HG03108 (cell line): ENCODE results near the gene RPP25.
A peak's percentile ranks its signal among the peaks of the same experiment; 100 is the strongest.

ENCODE experiments used
- ATAC-seq: cut with Tn5 transposase; IDR thresholded peaks from one replicate; pipeline ENCODE4 v1.9.1; 2021; ENCODE audit warnings: moderate library complexity; ENCODE audit not compliant: unreplicated experiment

RPP25 gene

GRCh38 chr15:74956648-74957475, at the start of gene RPP25:
Gene RPP25 (minus strand): TSS chr15:74956772. CDS start chr15:74956583, 189 bp downstream.
- peak; percentile 61 for ATAC-seq

DNA sequence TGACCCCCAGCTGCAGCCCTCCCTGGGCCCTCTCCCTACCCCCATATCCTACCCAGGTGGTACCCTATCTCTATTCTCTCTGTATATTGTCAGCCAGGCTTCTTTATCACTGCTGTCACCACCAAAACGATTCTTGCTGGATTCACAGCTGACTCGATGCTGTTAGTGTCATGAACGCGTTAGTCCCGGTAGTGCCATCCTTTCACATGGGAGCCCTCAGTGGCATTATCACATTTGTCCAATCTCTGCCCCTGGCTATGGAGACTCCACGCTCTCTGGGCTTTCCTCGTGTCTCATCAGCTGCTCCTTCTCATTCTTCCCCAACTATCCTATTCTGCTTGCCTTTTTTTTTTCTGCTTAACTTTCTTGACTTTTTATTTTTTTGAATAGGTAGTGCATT, 45.8 kb upstream of the RPP25 start:
- no peak for ATAC-seq

DNA sequence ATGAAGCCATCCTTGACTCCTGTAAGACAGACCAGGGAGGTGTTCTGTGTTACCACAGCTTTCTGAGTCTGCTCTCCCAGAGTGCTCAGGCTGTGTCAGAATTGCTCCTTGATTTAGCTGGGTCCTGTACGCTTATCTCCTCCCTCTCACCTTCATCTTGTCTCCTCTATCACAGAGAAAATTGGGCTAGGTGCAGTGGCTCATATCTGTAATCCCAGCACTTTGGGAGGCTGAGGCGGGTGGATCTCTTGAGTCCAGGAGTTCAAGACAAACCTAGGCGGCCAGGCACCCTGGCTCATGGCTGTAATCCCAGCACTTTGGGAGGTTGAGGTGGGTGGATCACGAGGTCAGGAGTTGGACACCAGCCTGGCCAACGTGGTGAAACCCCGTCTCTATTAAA, 44.7 kb upstream of the RPP25 start:
- ATAC-seq: no peak

DNA sequence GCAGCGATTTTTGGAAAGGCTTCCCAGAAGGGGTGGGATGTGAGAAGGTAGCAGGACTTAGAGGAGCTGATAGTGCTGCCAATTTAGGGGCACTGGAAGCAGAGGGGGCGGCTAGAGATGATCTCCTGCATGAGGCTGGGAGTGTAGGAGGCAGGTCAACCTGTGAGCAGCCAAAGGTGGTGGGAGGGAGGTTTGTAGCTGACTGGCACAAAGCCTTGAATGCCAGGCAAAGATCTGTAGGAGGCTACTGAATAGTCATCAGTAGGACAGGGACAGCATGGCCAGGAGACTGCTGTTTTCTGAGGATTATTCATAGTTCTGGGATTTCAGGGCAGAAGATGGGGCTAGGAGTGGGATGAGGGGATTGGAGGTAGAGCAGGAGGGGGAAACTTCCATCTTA, 41.0 kb upstream of the RPP25 start:
- ATAC-seq: no peak

- ATAC-seq: no peak
Measured at GRCh38 chr15:74997141-74997540, 40.6 kb upstream of the RPP25 start.

GRCh38 chr15:74995779-74996765, 39.5 kb upstream of the RPP25 start:
- ATAC-seq: no peak

DNA sequence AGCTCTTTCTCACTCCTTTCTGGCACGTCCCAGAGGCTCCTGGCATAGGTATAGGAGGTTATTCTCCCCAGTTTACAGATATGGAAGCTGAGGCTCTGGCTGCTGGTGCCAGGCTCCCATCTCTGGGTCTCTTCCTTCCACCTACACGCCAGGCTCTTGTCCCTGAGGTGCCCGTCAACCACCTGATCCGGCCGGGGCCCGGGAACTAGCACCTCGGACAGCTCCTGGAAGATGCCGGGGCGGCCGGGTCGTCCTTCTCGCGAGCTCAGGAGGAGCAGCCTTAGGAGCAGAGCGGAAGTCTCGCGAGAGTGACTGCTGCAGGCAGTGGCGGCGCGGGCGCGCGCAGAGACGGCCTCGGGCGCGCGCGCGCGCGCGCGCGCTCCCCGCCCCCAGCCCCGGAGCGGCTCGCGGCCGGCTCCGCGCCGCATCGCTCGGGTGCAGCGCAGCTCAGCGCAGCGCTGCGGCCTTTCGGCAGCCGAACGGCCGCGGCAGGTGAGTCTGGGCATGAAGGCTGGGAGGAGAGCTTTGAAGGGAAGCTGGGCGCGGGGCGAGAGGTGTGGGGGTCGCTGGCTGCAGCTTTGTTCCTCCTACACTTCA, 38.7 kb upstream of the RPP25 start, which contains the start of gene SCAMP5:
SCAMP5 (plus strand) TSS at position 382 of the 597 bp plus-strand sequence. CDS start 16,277 bp downstream, outside the sequence.
- peak; percentile 65 for ATAC-seq

DNA sequence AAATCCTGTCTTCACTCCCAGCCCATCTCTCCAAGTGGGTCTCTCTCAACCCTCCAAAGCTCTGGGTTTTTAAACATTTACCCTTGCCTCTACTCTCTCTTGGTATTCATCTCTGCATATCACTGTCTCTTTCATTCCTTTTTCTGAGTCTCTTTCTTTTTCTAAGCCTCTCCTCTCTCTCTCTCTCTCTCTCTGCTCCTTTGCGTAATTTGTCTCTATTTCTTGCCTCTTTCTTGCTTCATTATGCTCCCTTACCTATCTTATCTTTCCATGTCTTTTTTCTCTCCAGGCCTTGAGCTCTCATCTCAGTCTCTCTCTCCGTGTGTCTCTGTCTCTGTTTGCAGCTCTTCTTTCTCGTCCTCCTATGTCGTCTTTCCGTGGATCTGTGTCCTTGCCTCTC, 38.1 kb upstream of the RPP25 start:
- no peak for ATAC-seq

- no peak for ATAC-seq
Measured at GRCh38 chr15:74994236-74994635, 37.7 kb upstream of the RPP25 start.

DNA sequence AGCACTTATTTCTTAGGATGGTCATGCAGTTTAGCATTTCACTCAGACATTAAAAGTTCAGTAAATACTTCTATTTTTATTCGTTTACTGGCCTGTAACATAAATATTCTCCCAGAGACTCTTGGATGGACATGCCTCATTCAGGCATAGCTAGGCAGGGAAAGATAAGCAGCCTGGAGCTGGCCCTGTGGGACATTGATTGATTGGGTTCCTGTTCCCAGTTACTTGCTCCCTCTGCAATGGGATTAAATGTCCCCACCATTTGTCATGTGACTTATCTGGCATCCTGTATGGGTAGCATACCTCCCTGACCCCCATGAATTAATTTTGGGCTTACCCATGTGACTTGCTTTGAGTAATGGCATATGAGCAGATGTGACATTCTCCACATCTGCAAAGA, 36.0 kb upstream of the RPP25 start:
- ATAC-seq: no peak

DNA sequence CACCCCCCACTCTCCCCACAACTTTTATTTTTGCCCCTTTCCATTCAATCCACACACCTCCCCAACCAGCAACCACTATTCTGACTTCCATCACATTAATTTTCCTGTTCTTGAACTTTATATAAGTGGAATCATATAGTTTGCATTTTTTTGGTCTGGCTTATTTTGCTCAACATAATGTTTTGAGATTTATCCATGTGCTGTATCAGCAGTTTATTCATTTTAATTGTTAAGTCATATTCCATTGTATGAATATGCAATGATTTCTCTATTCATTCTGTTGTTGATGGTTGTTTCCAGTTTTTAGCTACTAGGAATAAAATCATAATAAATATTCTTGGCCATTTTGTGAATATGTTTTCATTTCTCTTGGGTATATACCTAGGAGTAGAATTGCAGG, 33.0 kb upstream of the RPP25 start:
- ATAC-seq: no peak

- ATAC-seq: peak; percentile 57
Measured at GRCh38 chr15:74988007-74988800, 31.6 kb upstream of the RPP25 start.

- peak; percentile 66 for ATAC-seq
Measured at GRCh38 chr15:74983725-74984231, 27.2 kb upstream of the RPP25 start.

GRCh38 chr15:74982183-74982582, 25.6 kb upstream of the RPP25 start:
- ATAC-seq: no peak

- ATAC-seq: no peak
Measured at GRCh38 chr15:74978503-74978902, 21.9 kb upstream of the RPP25 start.

DNA sequence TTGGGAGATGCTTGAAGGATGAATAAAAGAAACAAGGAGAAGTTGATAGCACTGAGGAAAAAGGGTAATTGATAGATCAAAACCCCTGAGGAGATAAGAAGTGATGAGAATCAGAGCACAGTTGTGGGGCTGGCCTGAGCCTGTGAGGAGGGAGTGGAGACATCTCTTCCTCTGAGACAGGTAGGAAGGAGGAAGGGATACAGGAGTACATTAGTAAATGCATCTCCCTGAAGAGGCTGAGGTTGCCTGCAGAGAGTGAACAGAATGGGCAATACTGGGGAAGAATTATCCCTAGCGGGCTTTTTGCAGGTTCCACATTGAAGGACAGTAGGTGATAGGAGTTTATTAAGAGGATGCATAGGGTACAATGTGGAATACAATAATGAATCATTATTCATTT, 21.5 kb upstream of the RPP25 start:
- ATAC-seq: no peak

- ATAC-seq: no peak
Measured at GRCh38 chr15:74977599-74977998, 21.0 kb upstream of the RPP25 start.

DNA sequence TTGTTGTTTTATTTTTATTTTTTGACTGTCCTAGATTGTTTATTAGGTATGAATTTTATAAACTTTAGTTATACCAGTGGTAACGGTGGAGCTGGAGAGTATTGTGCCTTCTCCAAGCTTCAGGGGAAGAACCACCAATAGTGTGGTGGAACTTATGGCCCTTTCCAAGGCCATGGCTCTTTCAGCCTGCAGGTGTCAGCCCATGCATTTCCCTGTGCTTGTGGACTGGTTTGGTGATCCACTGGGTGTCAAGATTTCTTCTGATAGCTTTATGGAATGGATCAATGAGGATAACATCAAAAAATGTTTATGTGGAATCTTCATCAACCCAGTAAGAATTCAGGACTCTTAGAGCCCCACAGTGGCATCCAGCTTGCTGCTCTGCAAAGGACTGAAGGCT, 19.6 kb upstream of the RPP25 start:
- no peak for ATAC-seq

GRCh38 chr15:74967670-74968069, 11.1 kb upstream of the RPP25 start:
- no peak for ATAC-seq

DNA sequence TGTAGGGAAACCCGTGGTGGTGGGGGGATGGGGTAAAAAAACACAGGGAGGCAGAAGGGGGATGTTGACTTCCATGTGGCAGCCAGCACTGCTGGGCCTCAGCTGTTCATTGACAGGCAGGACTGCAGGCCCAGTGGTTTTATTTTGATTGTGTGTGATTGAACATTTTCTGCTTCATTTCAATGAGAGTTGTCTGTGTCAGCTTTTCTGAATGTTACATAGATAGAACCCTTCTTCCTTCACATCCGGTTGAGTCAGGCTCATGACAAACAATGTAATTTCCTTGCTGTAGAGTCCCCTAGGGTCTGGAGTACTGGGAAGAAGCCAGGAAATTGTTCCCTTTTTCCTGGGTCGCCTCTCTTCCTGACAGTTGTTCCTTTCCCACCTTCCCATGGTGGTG, 8.2 kb upstream of the RPP25 start:
- ATAC-seq: no peak
